Measurements from ENCODE around the gene PTPRB.

Gene PTPRB

DNA sequence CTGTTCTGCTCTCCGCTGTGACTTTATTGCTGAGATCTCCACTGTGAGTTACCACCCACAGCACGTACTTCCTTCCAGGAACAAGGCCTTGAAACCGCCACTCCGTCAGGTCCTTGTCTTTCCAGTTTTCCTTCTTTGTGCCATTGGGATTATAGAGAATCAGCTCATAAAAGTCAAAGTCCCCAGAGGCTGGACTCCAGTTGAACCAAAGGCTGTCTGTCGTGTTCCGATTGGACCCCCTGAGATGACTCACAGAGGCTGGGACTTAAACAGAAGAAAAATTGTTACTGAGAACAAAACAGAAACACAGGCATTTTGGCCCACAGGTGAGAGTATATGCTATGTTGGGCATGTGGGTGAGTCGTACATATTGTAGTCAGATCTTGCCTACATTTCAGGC is 76.6 kb downstream of the PTPRB start:
- Histone ChIP-seq H3K27ac (ENCODE audit: insufficient read depth in 1 of 2, low read depth in 1 of 2, low read length in 2 of 2, poor library complexity in 1 of 2, severe bottlenecking in 2 of 2) (no peak overlapping the region), H3K4me1 (ENCODE audit: control extremely low read depth in 1 of 4, control insufficient read depth in 4 of 4, insufficient read depth in 4 of 4, low read length in 3 of 4) (no peaks in the 10 kb centered on the region), H3K27me3 (replicated peaks in 2 of 5; ENCODE audit: control insufficient read depth in 4 of 5, insufficient read depth in 5 of 5, low read length in 4 of 5) (peaks cover 0 to 7% (median 2%) of the 10 kb centered on the region in 5 experiments), H3K9me3 (ENCODE audit: control extremely low read depth in 1 of 5, control insufficient read depth in 4 of 5, insufficient read depth in 2 of 5, low read depth in 1 of 5, low read length in 4 of 5) (no peaks in the 10 kb centered on the region), H3K36me3 (ENCODE audit: control insufficient read depth in 4 of 4, insufficient read depth in 4 of 4, low read length in 3 of 4) (no peaks in the 10 kb centered on the region), H3K4me3 (ENCODE audit: control insufficient read depth in 1 of 7, extremely low read depth in 1 of 7, insufficient read depth in 4 of 7, low read depth in 2 of 7, low read length in 6 of 7) (no peak overlapping the region)
- POLR2A ChIA-PET, result no interaction called here
- CTCF ChIA-PET, result no interaction called here
- no peak for DNase-seq
- WGBS (ENCODE audit: insufficient coverage), result 96% methylated on average over 7 of the region's 7 CpGs

- ChIA-PET CTCF (no interaction called here), POLR2A (no interaction called here)
- WGBS (ENCODE audit: insufficient coverage), result no CpG with 5 or more reads among the region's 5 CpGs
- no peak for DNase-seq
- Histone ChIP-seq H3K27ac (ENCODE audit: insufficient read depth in 1 of 2, low read depth in 1 of 2, low read length in 2 of 2, poor library complexity in 1 of 2, severe bottlenecking in 2 of 2) (no peak overlapping the region), H3K36me3 (ENCODE audit: control insufficient read depth in 4 of 4, insufficient read depth in 4 of 4, low read length in 3 of 4) (no peaks in the 10 kb centered on the region), H3K9me3 (ENCODE audit: control extremely low read depth in 1 of 5, control insufficient read depth in 4 of 5, insufficient read depth in 2 of 5, low read depth in 1 of 5, low read length in 4 of 5) (no peaks in the 10 kb centered on the region), H3K4me3 (ENCODE audit: control insufficient read depth in 1 of 7, extremely low read depth in 1 of 7, insufficient read depth in 4 of 7, low read depth in 2 of 7, low read length in 6 of 7) (no peak overlapping the region), H3K27me3 (replicated peaks in 2 of 5; ENCODE audit: control insufficient read depth in 4 of 5, insufficient read depth in 5 of 5, low read length in 4 of 5) (peaks cover 0 to 7% (median 2%) of the 10 kb centered on the region in 5 experiments), H3K4me1 (ENCODE audit: control extremely low read depth in 1 of 4, control insufficient read depth in 4 of 4, insufficient read depth in 4 of 4, low read length in 3 of 4) (no peaks in the 10 kb centered on the region)
Observed at GRCh38 chr12:70559390-70559789, 77.8 kb downstream of the PTPRB start.

DNA sequence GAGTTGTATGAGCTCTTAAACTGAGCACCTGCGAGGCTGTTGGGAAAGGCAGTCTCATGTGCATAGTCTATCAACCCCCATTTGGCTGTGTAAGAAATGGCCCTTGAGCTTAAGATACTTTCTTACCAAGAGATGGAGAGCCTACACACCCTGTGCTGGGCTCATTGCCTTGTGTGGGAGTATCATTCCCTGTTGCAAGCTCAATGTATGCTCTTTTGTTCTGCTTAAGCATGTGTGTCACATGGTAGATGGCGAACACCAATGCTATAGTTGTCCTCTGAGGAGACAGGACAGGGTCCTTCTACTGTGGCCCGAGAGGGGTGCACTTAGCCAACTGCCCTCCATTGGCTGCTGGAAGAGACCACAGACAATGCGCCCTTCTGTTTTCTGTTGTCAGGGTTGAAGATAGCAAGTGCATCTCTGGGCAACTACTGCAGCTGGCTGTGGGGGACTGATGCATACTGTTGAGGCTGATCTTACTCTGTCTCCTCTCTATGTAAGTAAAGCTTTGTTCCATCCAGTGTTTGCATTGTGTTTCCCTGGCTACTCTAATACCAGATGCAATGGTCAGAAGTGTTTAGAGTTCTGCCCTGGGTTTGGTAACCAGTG is 79.5 kb downstream of the PTPRB start:
- peaks cover 0 to 5% (median 0%) of the 10 kb centered on the region in 5 experiments for H3K27me3 ChIP-seq (replicated peaks in 2 of 5; ENCODE audit: control insufficient read depth in 4 of 5, insufficient read depth in 5 of 5, low read length in 4 of 5)
- CTCF ChIA-PET, result no interaction called here
- POLR2A ChIA-PET, result no interaction called here

GRCh38 chr12:70556179-70556869 is 80.9 kb downstream of the PTPRB start:
- WGBS (ENCODE audit: insufficient coverage), result 96% methylated on average over 3 of the region's 5 CpGs

More for the DNA sequence above, 79.5 kb downstream of the PTPRB start:
- Histone ChIP-seq H3K36me3 (ENCODE audit: control insufficient read depth in 4 of 4, insufficient read depth in 4 of 4, low read length in 3 of 4) (no peaks in the 10 kb centered on the region), H3K9me3 (ENCODE audit: control extremely low read depth in 1 of 5, control insufficient read depth in 4 of 5, insufficient read depth in 2 of 5, low read depth in 1 of 5, low read length in 4 of 5) (no peaks in the 10 kb centered on the region), H3K27ac (ENCODE audit: insufficient read depth in 1 of 2, low read depth in 1 of 2, low read length in 2 of 2, poor library complexity in 1 of 2, severe bottlenecking in 2 of 2) (no peak overlapping the region), H3K4me3 (ENCODE audit: control insufficient read depth in 1 of 7, extremely low read depth in 1 of 7, insufficient read depth in 4 of 7, low read depth in 2 of 7, low read length in 6 of 7) (no peak overlapping the region), H3K4me1 (ENCODE audit: control extremely low read depth in 1 of 4, control insufficient read depth in 4 of 4, insufficient read depth in 4 of 4, low read length in 3 of 4) (no peaks in the 10 kb centered on the region)
- DNase-seq, result no peak
- 95% methylated on average over 4 of the region's 4 CpGs for WGBS (ENCODE audit: insufficient coverage)

GRCh38 chr12:70555081-70555480 is 82.1 kb downstream of the PTPRB start:
- ChIA-PET CTCF (no interaction called here), POLR2A (no interaction called here)
- Histone ChIP-seq H3K27ac (ENCODE audit: insufficient read depth in 1 of 2, low read depth in 1 of 2, low read length in 2 of 2, poor library complexity in 1 of 2, severe bottlenecking in 2 of 2) (no peak overlapping the region), H3K27me3 (replicated peaks in 2 of 5; ENCODE audit: control insufficient read depth in 4 of 5, insufficient read depth in 5 of 5, low read length in 4 of 5) (peaks cover 0 to 5% (median 0%) of the 10 kb centered on the region in 5 experiments), H3K4me3 (ENCODE audit: control insufficient read depth in 1 of 7, extremely low read depth in 1 of 7, insufficient read depth in 4 of 7, low read depth in 2 of 7, low read length in 6 of 7) (no peak overlapping the region), H3K4me1 (ENCODE audit: control extremely low read depth in 1 of 4, control insufficient read depth in 4 of 4, insufficient read depth in 4 of 4, low read length in 3 of 4) (no peaks in the 10 kb centered on the region), H3K9me3 (ENCODE audit: control extremely low read depth in 1 of 5, control insufficient read depth in 4 of 5, insufficient read depth in 2 of 5, low read depth in 1 of 5, low read length in 4 of 5) (no peaks in the 10 kb centered on the region), H3K36me3 (ENCODE audit: control insufficient read depth in 4 of 4, insufficient read depth in 4 of 4, low read length in 3 of 4) (no peaks in the 10 kb centered on the region)
- no peak for DNase-seq
- no CpG with 5 or more reads among the region's 3 CpGs for WGBS (ENCODE audit: insufficient coverage)

More at GRCh38 chr12:70556179-70556869, 80.9 kb downstream of the PTPRB start:
- H3K4me3 ChIP-seq (ENCODE audit: control insufficient read depth in 1 of 7, extremely low read depth in 1 of 7, insufficient read depth in 4 of 7, low read depth in 2 of 7, low read length in 6 of 7), result no peak overlapping the region
- H3K27ac ChIP-seq (ENCODE audit: insufficient read depth in 1 of 2, low read depth in 1 of 2, low read length in 2 of 2, poor library complexity in 1 of 2, severe bottlenecking in 2 of 2), result no peak overlapping the region
- no peak for DNase-seq
- H3K27me3 ChIP-seq (replicated peaks in 2 of 5; ENCODE audit: control insufficient read depth in 4 of 5, insufficient read depth in 5 of 5, low read length in 4 of 5), result peaks cover 0 to 5% (median 0%) of the 10 kb centered on the region in 5 experiments
- H3K4me1 ChIP-seq (ENCODE audit: control extremely low read depth in 1 of 4, control insufficient read depth in 4 of 4, insufficient read depth in 4 of 4, low read length in 3 of 4), result no peaks in the 10 kb centered on the region
- H3K9me3 ChIP-seq (ENCODE audit: control extremely low read depth in 1 of 5, control insufficient read depth in 4 of 5, insufficient read depth in 2 of 5, low read depth in 1 of 5, low read length in 4 of 5), result no peaks in the 10 kb centered on the region
- POLR2A ChIA-PET, result no interaction called here
- CTCF ChIA-PET, result no interaction called here
- no peaks in the 10 kb centered on the region for H3K36me3 ChIP-seq (ENCODE audit: control insufficient read depth in 4 of 4, insufficient read depth in 4 of 4, low read length in 3 of 4)

- H3K36me3 ChIP-seq (ENCODE audit: control insufficient read depth in 4 of 4, insufficient read depth in 4 of 4, low read length in 3 of 4), result no peaks in the 10 kb centered on the region
- WGBS (ENCODE audit: insufficient coverage), result 92% methylated on average over 2 of the region's 2 CpGs
- H3K4me3 ChIP-seq (ENCODE audit: control insufficient read depth in 1 of 7, extremely low read depth in 1 of 7, insufficient read depth in 4 of 7, low read depth in 2 of 7, low read length in 6 of 7), result no peak overlapping the region
- ChIA-PET POLR2A (no interaction called here), CTCF (no interaction called here)
- H3K27me3 ChIP-seq (replicated peaks in 2 of 5; ENCODE audit: control insufficient read depth in 4 of 5, insufficient read depth in 5 of 5, low read length in 4 of 5), result peaks cover 0 to 5% (median 0%) of the 10 kb centered on the region in 5 experiments
- no peaks in the 10 kb centered on the region for H3K9me3 ChIP-seq (ENCODE audit: control extremely low read depth in 1 of 5, control insufficient read depth in 4 of 5, insufficient read depth in 2 of 5, low read depth in 1 of 5, low read length in 4 of 5)
- no peak overlapping the region for H3K27ac ChIP-seq (ENCODE audit: insufficient read depth in 1 of 2, low read depth in 1 of 2, low read length in 2 of 2, poor library complexity in 1 of 2, severe bottlenecking in 2 of 2)
- DNase-seq, result no peak
- no peaks in the 10 kb centered on the region for H3K4me1 ChIP-seq (ENCODE audit: control extremely low read depth in 1 of 4, control insufficient read depth in 4 of 4, insufficient read depth in 4 of 4, low read length in 3 of 4)
Observed at GRCh38 chr12:70553391-70553859, 83.8 kb downstream of the PTPRB start.

GRCh38 chr12:70551731-70552130 is 85.5 kb downstream of the PTPRB start:
- no peaks in the 10 kb centered on the region for H3K9me3 ChIP-seq (ENCODE audit: control extremely low read depth in 1 of 5, control insufficient read depth in 4 of 5, insufficient read depth in 2 of 5, low read depth in 1 of 5, low read length in 4 of 5)
- 100% methylated on average over 1 of the region's 2 CpGs for WGBS (ENCODE audit: insufficient coverage)
- no peak overlapping the region for H3K4me3 ChIP-seq (ENCODE audit: control insufficient read depth in 1 of 7, extremely low read depth in 1 of 7, insufficient read depth in 4 of 7, low read depth in 2 of 7, low read length in 6 of 7)
- H3K4me1 ChIP-seq (ENCODE audit: control extremely low read depth in 1 of 4, control insufficient read depth in 4 of 4, insufficient read depth in 4 of 4, low read length in 3 of 4), result no peaks in the 10 kb centered on the region
- peaks cover 0 to 3% (median 0%) of the 10 kb centered on the region in 5 experiments for H3K27me3 ChIP-seq (replicated peaks in 2 of 5; ENCODE audit: control insufficient read depth in 4 of 5, insufficient read depth in 5 of 5, low read length in 4 of 5)
- H3K36me3 ChIP-seq (ENCODE audit: control insufficient read depth in 4 of 4, insufficient read depth in 4 of 4, low read length in 3 of 4), result no peaks in the 10 kb centered on the region
- no peak for DNase-seq
- ChIA-PET POLR2A (no interaction called here), CTCF (no interaction called here)
- H3K27ac ChIP-seq (ENCODE audit: insufficient read depth in 1 of 2, low read depth in 1 of 2, low read length in 2 of 2, poor library complexity in 1 of 2, severe bottlenecking in 2 of 2), result no peak overlapping the region

Data from common myeloid progenitor, CD34-positive (primary cell).